Natural killer cell (primary cell): Measurements from ENCODE around the gene ANKRD17. TPM values are rescaled to one million over a fixed set of nuclear protein-coding genes. Genes with fewer than 3 reads are reported as not detected.

ENCODE experiments used
- ATAC-seq, 3 donors: fragments of 150-1000 bp in 2 of 3; fragments of 200-7000 bp in 1 of 3; cut with Tn5 transposase; 1 replicate in 1 of 3; 2 replicates in 2 of 3; pipeline ENCODE4 v1.10.0; 2021; ENCODE audit warnings: mild to moderate bottlenecking in 2 of 3, moderate library complexity in 2 of 3
- DNase-seq, 2 donors: peaks; one replicate each; pipeline versions ENCODE4 v3.0.0 to v3.0.0-alpha.2; 2013 to 2021; ENCODE audit warnings: mixed read lengths in 1 of 2
- H3K27ac ChIP-seq: one replicate; pipeline ENCODE4 v1.5.1; 2013; ENCODE audit warnings: mild to moderate bottlenecking, low read length
- H3K27me3 ChIP-seq: one replicate; pipeline ENCODE4 v1.6.1; 2013; ENCODE audit warnings: low read length; ENCODE audit not compliant: control insufficient read depth, insufficient read depth
- H3K36me3 ChIP-seq: one replicate; pipeline ENCODE4 v1.6.1; 2013; ENCODE audit warnings: low read length; ENCODE audit not compliant: control insufficient read depth, insufficient read depth
- H3K4me1 ChIP-seq: one replicate; pipeline ENCODE4 v1.6.1; 2013; ENCODE audit warnings: low read length; ENCODE audit not compliant: control insufficient read depth, insufficient read depth
- H3K4me3 ChIP-seq: one replicate; pipeline ENCODE4 v1.5.1; 2013; ENCODE audit warnings: low read length
- H3K9me3 ChIP-seq: one replicate; pipeline ENCODE4 v1.6.1; 2013; ENCODE audit warnings: low read length; ENCODE audit not compliant: control insufficient read depth, insufficient read depth
- H3K27ac Mint-ChIP-seq, 2 donors: one replicate each; pipeline ENCODE4 v1.8.0; 2022; ENCODE audit warnings: mild to moderate bottlenecking in 2 of 2, mixed read lengths in 2 of 2, moderate library complexity in 1 of 2
- H3K27me3 Mint-ChIP-seq, 2 donors: one replicate each; pipeline ENCODE4 v1.8.0; 2022; ENCODE audit warnings: low read depth in 2 of 2, mixed read lengths in 2 of 2
- H3K36me3 Mint-ChIP-seq: one replicate; pipeline ENCODE4 v1.8.0; 2022; ENCODE audit warnings: mixed read lengths
- H3K4me1 Mint-ChIP-seq, 2 donors: one replicate each; pipeline ENCODE4 v1.8.0; 2022; ENCODE audit warnings: mixed read lengths in 2 of 2
- H3K4me3 Mint-ChIP-seq: one replicate; pipeline ENCODE4 v1.8.0; 2022; ENCODE audit warnings: mild to moderate bottlenecking, moderate library complexity, mixed read lengths
- H3K9me3 Mint-ChIP-seq, 2 donors: one replicate each; pipeline ENCODE4 v1.8.0; 2022; ENCODE audit warnings: mixed read lengths in 2 of 2
- CTCF ChIP-seq: fragments of 200-600 bp; IDR thresholded peaks from one replicate; pipeline ENCODE4 v1.8.0; 2022; ENCODE audit warnings: antibody characterized with exemption
- WGBS: methylation state at CpG from one replicate; pipeline ENCODE4 v1.1.7; 2013; ENCODE audit warnings: missing lambda C conversion rate; ENCODE audit not compliant: insufficient coverage; 5-methylcytosine and 5-hydroxymethylcytosine counted together
- intact Hi-C: fragments of 100-400 bp; cut with micrococcal nuclease; formaldehyde crosslinking; loops from one replicate; pipeline ENCODE4 v1.14.2; 2022
- total RNA-seq, 4 donors: library from RNA; stranded (reverse); fragments of 120-200 nt in 1 of 4; gene quantifications; one replicate each; pipeline versions ENCODE4 v1.2.3 to v1.2.4, GENCODE V29; 2013 to 2022

ANKRD17 gene
- total RNA-seq, 3 donors from 2014 or later (not counting 1 experiment from before 2014, with no cell fraction given) = 51.8 to 70.2 (median 63.0) TPM

- peaks cover 40 to 46% of the 10 kb centered on the region in 2 donors for H3K4me1 Mint-ChIP-seq
- Histone ChIP-seq H3K27me3 (no peaks in the 10 kb centered on the region), H3K4me1 (no peaks in the 10 kb centered on the region), H3K9me3 (no peaks in the 10 kb centered on the region), H3K4me3 (no peak overlapping the region), H3K36me3 (no peaks in the 10 kb centered on the region), H3K27ac (no peak overlapping the region)
- TF ChIP-seq CTCF = no peak
- H3K4me3 Mint-ChIP-seq = no peak overlapping the region
- peak overlapping the region; percentile 69 to 71 for H3K27ac Mint-ChIP-seq
- 88% methylated on average over 3 of the region's 4 CpGs for WGBS
- DNase-seq (no peak), ATAC-seq (no peak)
- intact Hi-C loops = no loop called here
- no peaks in the 10 kb centered on the region for H3K27me3 Mint-ChIP-seq
- no peaks in the 10 kb centered on the region for H3K9me3 Mint-ChIP-seq
- peaks cover 6% of the 10 kb centered on the region for H3K36me3 Mint-ChIP-seq
Observed at GRCh38 chr4:73193659-73194058, 64.9 kb downstream of the ANKRD17 start.

GRCh38 chr4:73193155-73193554 is 65.4 kb downstream of the ANKRD17 start:
- DNase-seq = no peak
- Histone ChIP-seq H3K4me1 (no peaks in the 10 kb centered on the region), H3K4me3 (no peak overlapping the region), H3K36me3 (no peaks in the 10 kb centered on the region), H3K9me3 (no peaks in the 10 kb centered on the region), H3K27me3 (no peaks in the 10 kb centered on the region), H3K27ac (no peak overlapping the region)
- no peak overlapping the region for H3K4me3 Mint-ChIP-seq
- H3K4me1 Mint-ChIP-seq = peaks cover 37 to 45% of the 10 kb centered on the region in 2 donors
- TF ChIP-seq CTCF = no peak
- 83% methylated on average over 1 of the region's 2 CpGs for WGBS
- no peak for ATAC-seq
- peaks cover 6% of the 10 kb centered on the region for H3K36me3 Mint-ChIP-seq
- H3K9me3 Mint-ChIP-seq = no peaks in the 10 kb centered on the region
- intact Hi-C loops = no loop called here
- H3K27me3 Mint-ChIP-seq = no peaks in the 10 kb centered on the region
- H3K27ac Mint-ChIP-seq = peak overlapping the region; percentile 69 to 71

- Mint-ChIP-seq H3K27ac (no peak overlapping the region), H3K4me3 (no peak overlapping the region), H3K36me3 (peaks cover 6% of the 10 kb centered on the region), H3K27me3 (no peaks in the 10 kb centered on the region), H3K9me3 (no peaks in the 10 kb centered on the region), H3K4me1 (peaks cover 30 to 41% of the 10 kb centered on the region in 2 donors)
- 94% methylated on average over 9 of the region's 9 CpGs for WGBS
- no peak overlapping the region for H3K4me3 ChIP-seq
- H3K27ac ChIP-seq = no peak overlapping the region
- no peaks in the 10 kb centered on the region for H3K36me3 ChIP-seq
- no peaks in the 10 kb centered on the region for H3K9me3 ChIP-seq
- TF ChIP-seq CTCF = no peak
- no peaks in the 10 kb centered on the region for H3K4me1 ChIP-seq
- H3K27me3 ChIP-seq = no peaks in the 10 kb centered on the region
- ATAC-seq (no peak), DNase-seq (no peak)
- intact Hi-C loops = no loop called here
Observed at GRCh38 chr4:73189274-73189810, 69.3 kb downstream of the ANKRD17 start.

GRCh38 chr4:73187325-73187724 is 71.3 kb downstream of the ANKRD17 start:
- no peaks in the 10 kb centered on the region for H3K27me3 ChIP-seq
- WGBS = 60% methylated on average over 1 of the region's 4 CpGs
- no peaks in the 10 kb centered on the region for H3K36me3 ChIP-seq
- no peak for TF ChIP-seq CTCF
- DNase-seq (no peak), ATAC-seq (peak in 1 of 3 donors; percentile 29)
- H3K36me3 Mint-ChIP-seq = peaks cover 6% of the 10 kb centered on the region
- intact Hi-C loops = no loop called here
- no peak overlapping the region for H3K4me3 Mint-ChIP-seq
- H3K27ac Mint-ChIP-seq = peak overlapping the region in 1 of 2 donors; percentile 58
- H3K9me3 ChIP-seq = no peaks in the 10 kb centered on the region
- H3K4me1 ChIP-seq = no peaks in the 10 kb centered on the region
- no peak overlapping the region for H3K4me3 ChIP-seq
- H3K27me3 Mint-ChIP-seq = no peaks in the 10 kb centered on the region
- H3K9me3 Mint-ChIP-seq = no peaks in the 10 kb centered on the region
- H3K27ac ChIP-seq = no peak overlapping the region
- peaks cover 24 to 38% of the 10 kb centered on the region in 2 donors for H3K4me1 Mint-ChIP-seq
